IMR-90 (cell line): ENCODE results near the gene RTP5. TPM values are rescaled to one million over a fixed set of nuclear protein-coding genes. Genes with fewer than 3 reads are reported as not detected.
A peak's percentile ranks its signal among the peaks of the same experiment; 100 is the strongest.

Source experiments
- ATAC-seq: fragments of 200-7000 bp; cut with Tn5 transposase; 2 replicates; pipeline ENCODE4 v1.9.1; 2020; ENCODE audit warnings: low read depth, mild to moderate bottlenecking, moderate library complexity
- BruUV-seq: library from RNA; stranded (reverse); fragments of 400-500 nt; replicated peaks from 2 replicates; lab custom pipeline; 2021; lab: Mats Ljungman, UMichigan
- CTCF ChIA-PET: fragments of 300-600 bp; formaldehyde crosslinking; extraction: SDS; loops from one replicate; lab custom pipeline; 2021; ENCODE audit warnings: antibody characterized with exemption; lab: Yijun Ruan, JAX
- POLR2A ChIA-PET: fragments of 300-600 bp; sonication (Branson Sonifier 250); formaldehyde crosslinking; loops from one replicate; lab custom pipeline; 2022; ENCODE audit warnings: antibody characterized with exemption; ENCODE audit not compliant: unreplicated experiment; lab: Charles Lee
- DNase-seq: peaks from one replicate; pipeline ENCODE4 v3.0.0; 2013
- H2AFZ ChIP-seq: replicated peaks from 2 replicates; pipeline ENCODE3; 2013; ENCODE audit warnings: low read length, mild to moderate bottlenecking; ENCODE audit not compliant: poor library complexity
- H2AK5ac ChIP-seq: 2 replicates; pipeline ENCODE4 v1.6.1; 2013; ENCODE audit warnings: low read depth, low read length, inconsistent platforms
- H2AK9ac ChIP-seq: replicated peaks from 2 replicates; pipeline ENCODE3; 2013; ENCODE audit warnings: mild to moderate bottlenecking, low read depth, low read length, moderate library complexity; ENCODE audit not compliant: poor library complexity
- H2BK120ac ChIP-seq: 2 replicates; pipeline ENCODE4 v1.6.1; 2013; ENCODE audit warnings: low read depth, low read length, inconsistent platforms
- H2BK15ac ChIP-seq: 3 replicates; pipeline ENCODE4 v1.6.1; 2013; ENCODE audit warnings: low read depth, low read length, inconsistent platforms
- H2BK20ac ChIP-seq: 2 replicates; pipeline ENCODE4 v1.6.1; 2013; ENCODE audit warnings: low read depth, mild to moderate bottlenecking, inconsistent platforms, low read length, moderate library complexity
- H2BK5ac ChIP-seq: 2 replicates; pipeline ENCODE4 v1.6.1; 2013; ENCODE audit warnings: mild to moderate bottlenecking, low read depth, low read length, inconsistent platforms; ENCODE audit not compliant: poor library complexity, severe bottlenecking
- H3K14ac ChIP-seq: replicated peaks from 2 replicates; pipeline ENCODE4 v1.6.1; 2013; ENCODE audit warnings: low read depth, low read length, inconsistent platforms
- H3K18ac ChIP-seq: 2 replicates; pipeline ENCODE4 v1.6.1; 2013; ENCODE audit warnings: low read depth, low read length, control low read depth
- H3K23ac ChIP-seq: 2 replicates; pipeline ENCODE4 v1.6.1; 2013; ENCODE audit warnings: low read depth, low read length, inconsistent platforms
- H3K27ac ChIP-seq: 2 replicates; pipeline ENCODE4 v1.5.1; 2013; ENCODE audit warnings: mild to moderate bottlenecking, control low read depth, low read length; ENCODE audit not compliant: insufficient read depth
- H3K27me3 ChIP-seq: 2 replicates; pipeline ENCODE4 v1.6.1; 2013; ENCODE audit warnings: low read length; ENCODE audit not compliant: control insufficient read depth, insufficient read depth
- H3K36me3 ChIP-seq: 2 replicates; pipeline ENCODE4 v1.6.1; 2013; ENCODE audit warnings: low read length, mixed read lengths; ENCODE audit not compliant: control insufficient read depth, insufficient read depth
- H3K4ac ChIP-seq: 2 replicates; pipeline ENCODE4 v1.6.1; 2013; ENCODE audit warnings: low read depth, low read length, inconsistent platforms
- H3K4me1 ChIP-seq: 2 replicates; pipeline ENCODE4 v1.6.1; 2013; ENCODE audit warnings: low read length, mixed read lengths; ENCODE audit not compliant: control insufficient read depth, insufficient read depth
- H3K4me2 ChIP-seq: 2 replicates; pipeline ENCODE4 v1.6.1; 2013; ENCODE audit warnings: low read depth, mild to moderate bottlenecking, control low read depth, low read length, moderate library complexity
- H3K4me3 ChIP-seq: 2 replicates; pipeline ENCODE4 v1.5.1; 2013; ENCODE audit warnings: low read depth, mild to moderate bottlenecking, control low read depth, low read length, moderate library complexity; ENCODE audit not compliant: insufficient read depth
- H3K56ac ChIP-seq: 2 replicates; pipeline ENCODE4 v1.6.1; 2013; ENCODE audit warnings: low read length, inconsistent platforms; ENCODE audit not compliant: insufficient read depth; ENCODE audit errors: extremely low read depth
- H3K79me1 ChIP-seq, 2 experiments: 2 replicates each; pipeline ENCODE4 v1.6.1; 2013; ENCODE audit warnings: low read length in 2 of 2, inconsistent platforms in 1 of 2, low read depth in 1 of 2
- H3K9ac ChIP-seq: 2 replicates; pipeline ENCODE4 v1.6.1; 2013; ENCODE audit warnings: low read depth, low read length, control low read depth
- H3K9me1 ChIP-seq: 2 replicates; pipeline ENCODE4 v1.6.1; 2013; ENCODE audit warnings: low read length, inconsistent platforms; ENCODE audit not compliant: insufficient read depth
- H3K9me3 ChIP-seq: 2 replicates; pipeline ENCODE4 v1.6.1; 2013; ENCODE audit warnings: low read length; ENCODE audit not compliant: control insufficient read depth, insufficient read depth
- H4K20me1 ChIP-seq: 2 replicates; pipeline ENCODE4 v1.6.1; 2013; ENCODE audit warnings: low read length, inconsistent platforms; ENCODE audit not compliant: insufficient read depth
- H4K5ac ChIP-seq: 2 replicates; pipeline ENCODE4 v1.6.1; 2013; ENCODE audit warnings: mild to moderate bottlenecking, low read depth, low read length, control low read depth
- H4K8ac ChIP-seq, 2 experiments: 2 replicates each; pipeline ENCODE4 v1.6.1; 2013; ENCODE audit warnings: low read depth in 2 of 2, low read length in 2 of 2, control low read depth in 1 of 2, inconsistent platforms in 1 of 2
- H4K91ac ChIP-seq: 2 replicates; pipeline ENCODE4 v1.6.1; 2013; ENCODE audit warnings: low read depth, low read length, inconsistent platforms; ENCODE audit not compliant: insufficient read depth
- CEBPB ChIP-seq: IDR thresholded peaks from 2 replicates; pipeline ENCODE4 v1.6.1; 2012; ENCODE audit warnings: low read depth, low read length, improper control_type of control experiment
- CHD1 ChIP-seq: IDR thresholded peaks from 2 replicates; pipeline ENCODE4 v1.6.1; 2012; ENCODE audit warnings: low read depth, low read length, improper control_type of control experiment
- FOS ChIP-seq: fragments of 150-350 bp; IDR thresholded peaks from 2 replicates; pipeline ENCODE4 v1.6.1; 2016; ENCODE audit warnings: low read depth, low read length
- MAZ ChIP-seq: IDR thresholded peaks from 2 replicates; pipeline ENCODE4 v1.6.1; 2012; ENCODE audit warnings: low read depth, mild to moderate bottlenecking, low read length, improper control_type of control experiment, moderate library complexity, borderline replicate concordance
- MXI1 ChIP-seq: IDR thresholded peaks from 2 replicates; pipeline ENCODE4 v1.6.1; 2012; ENCODE audit warnings: low read depth, mild to moderate bottlenecking, low read length, moderate library complexity, borderline replicate concordance
- NFE2L2 ChIP-seq: fragments of 150-350 bp; IDR thresholded peaks from 2 replicates; pipeline ENCODE4 v1.6.1; 2016; ENCODE audit warnings: low read depth, mild to moderate bottlenecking, low read length
- RAD21 ChIP-seq: IDR thresholded peaks from 2 replicates; pipeline ENCODE4 v1.6.1; 2012; ENCODE audit warnings: low read length, improper control_type of control experiment
- RCOR1 ChIP-seq: IDR thresholded peaks from 2 replicates; pipeline ENCODE4 v1.6.1; 2012; ENCODE audit warnings: mild to moderate bottlenecking, low read length, improper control_type of control experiment; ENCODE audit not compliant: insufficient replicate concordance
- RFX5 ChIP-seq: IDR thresholded peaks from 2 replicates; pipeline ENCODE4 v1.8.0; 2012; ENCODE audit warnings: low read depth, mild to moderate bottlenecking, low read length, moderate library complexity
- SMC3 ChIP-seq: fragments of 150-350 bp; IDR thresholded peaks from 2 replicates; pipeline ENCODE4 v1.6.1; 2016; ENCODE audit warnings: low read depth, mild to moderate bottlenecking, antibody characterized with exemption, low read length, moderate library complexity
- WGBS, 2 experiments: methylation state at CpG; one replicate each; pipeline versions ENCODE4 v1.1.5 to v1.1.7; 2013; ENCODE audit warnings: missing lambda C conversion rate in 2 of 2; ENCODE audit not compliant: insufficient read length in 1 of 2; ENCODE audit errors: extremely low coverage in 2 of 2; 5-methylcytosine and 5-hydroxymethylcytosine counted together
- dilution Hi-C: fragments of 300-500 bp; cut with HindIII; formaldehyde crosslinking; loops from one replicate; pipeline ENCODE4 v1.14.3; 2018; ENCODE audit warnings: low sequenced_read_pairs; ENCODE audit not compliant: unreplicated experiment
- in situ Hi-C: fragments of 300-500 bp; cut with MboI; formaldehyde crosslinking; loops from 3 replicates; pipeline ENCODE4 v1.14.3; 2019; ENCODE audit warnings: low sequenced_read_pairs, inconsistent platforms, mixed read lengths
- intact Hi-C: fragments of 100-400 bp; cut with micrococcal nuclease; formaldehyde crosslinking; loops from 2 replicates; pipeline ENCODE4 v1.10.0; 2022
- polyA plus RNA-seq, 3 experiments: library from polyadenylated mRNA; depleted of rRNA; stranded (reverse); fragments of >200 nt; gene quantifications; 2 replicates each; pipeline ENCODE4 v1.2.3, GENCODE V29; 2012; ENCODE audit warnings: low replicate concordance in 1 of 3
- total RNA-seq: library from RNA; depleted of rRNA; stranded (reverse); fragments of >200 nt; gene quantifications from 2 replicates; pipeline ENCODE4 v1.2.3, GENCODE V29; 2012
- TF ChIP-seq, protein P1 (sequence below): fragments of 150-350 bp; IDR thresholded peaks from 2 replicates; pipeline ENCODE4 v1.6.1; 2017; ENCODE audit warnings: mild to moderate bottlenecking, antibody characterized with exemption, low read length, low read depth
- TF ChIP-seq, protein P2 (sequence below): fragments of 150-350 bp; IDR thresholded peaks from 2 replicates; pipeline ENCODE4 v1.6.1; 2016; ENCODE audit warnings: low read depth, mild to moderate bottlenecking, low read length, moderate library complexity, borderline replicate concordance

RTP5 gene
- total and polyA plus RNA-seq, 2 of the 4 experiments (the other 2 are of a cell fraction) = not detected

GRCh38 chr2:241865957-241866789 is 3.4 kb upstream of the RTP5 start:
- Histone ChIP-seq H2BK120ac (no peak overlapping the region), H3K9ac (no peak overlapping the region), H2BK20ac (no peak overlapping the region), H2BK15ac (no peak overlapping the region), H2BK5ac (peak overlapping the region; percentile 96), H3K27ac (no peak overlapping the region), H3K9me1 (peaks cover 19% of the 10 kb centered on the region), H3K4me2 (no peak overlapping the region), H3K14ac (no peak overlapping the region), H3K9me3 (no peaks in the 10 kb centered on the region), H3K4me3 (no peak overlapping the region), H3K23ac (no peak overlapping the region), H4K20me1 (peaks cover 5% of the 10 kb centered on the region), H3K56ac (no peak overlapping the region), H3K36me3 (no peaks in the 10 kb centered on the region), H2AFZ (peak overlapping the region; percentile 7), H3K4ac (no peak overlapping the region), H2AK9ac (no peak overlapping the region), H2AK5ac (no peak overlapping the region), H3K79me1 (no peaks in the 10 kb centered on the region), H4K8ac (no peak overlapping the region), H3K4me1 (no peaks in the 10 kb centered on the region; the same call in 1 of the 2 replicates), H3K18ac (no peak overlapping the region), H4K91ac (no peak overlapping the region), H4K5ac (no peak overlapping the region), H3K27me3 (peaks cover 47% of the 10 kb centered on the region)
- peak; percentile 16 for DNase-seq
- CTCF ChIA-PET = no interaction called here
- dilution Hi-C loops (no loop called here), intact Hi-C loops (no loop called here), in situ Hi-C loops (no loop called here)
- no TSS peak for BruUV-seq
- TF ChIP-seq FOS = no peak
- TF ChIP-seq RFX5 = no peak
- TF ChIP-seq MXI1 = no peak
- no peak for TF ChIP-seq RCOR1
- no peak for TF ChIP-seq RAD21
- TF ChIP-seq, protein P1, sequence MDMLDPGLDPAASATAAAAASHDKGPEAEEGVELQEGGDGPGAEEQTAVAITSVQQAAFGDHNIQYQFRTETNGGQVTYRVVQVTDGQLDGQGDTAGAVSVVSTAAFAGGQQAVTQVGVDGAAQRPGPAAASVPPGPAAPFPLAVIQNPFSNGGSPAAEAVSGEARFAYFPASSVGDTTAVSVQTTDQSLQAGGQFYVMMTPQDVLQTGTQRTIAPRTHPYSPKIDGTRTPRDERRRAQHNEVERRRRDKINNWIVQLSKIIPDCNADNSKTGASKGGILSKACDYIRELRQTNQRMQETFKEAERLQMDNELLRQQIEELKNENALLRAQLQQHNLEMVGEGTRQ = no peak
- no peak for TF ChIP-seq MAZ
- no peak for TF ChIP-seq CEBPB
- TF ChIP-seq SMC3 = no peak
- TF ChIP-seq, protein P2, sequence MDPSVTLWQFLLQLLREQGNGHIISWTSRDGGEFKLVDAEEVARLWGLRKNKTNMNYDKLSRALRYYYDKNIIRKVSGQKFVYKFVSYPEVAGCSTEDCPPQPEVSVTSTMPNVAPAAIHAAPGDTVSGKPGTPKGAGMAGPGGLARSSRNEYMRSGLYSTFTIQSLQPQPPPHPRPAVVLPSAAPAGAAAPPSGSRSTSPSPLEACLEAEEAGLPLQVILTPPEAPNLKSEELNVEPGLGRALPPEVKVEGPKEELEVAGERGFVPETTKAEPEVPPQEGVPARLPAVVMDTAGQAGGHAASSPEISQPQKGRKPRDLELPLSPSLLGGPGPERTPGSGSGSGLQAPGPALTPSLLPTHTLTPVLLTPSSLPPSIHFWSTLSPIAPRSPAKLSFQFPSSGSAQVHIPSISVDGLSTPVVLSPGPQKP = no peak
- no peak for TF ChIP-seq CHD1
- no peak for TF ChIP-seq NFE2L2
- POLR2A ChIA-PET = no interaction called here
- WGBS, 2 experiments = 22% methylated on average over 5 of the region's 31 CpGs; no CpG with 5 or more reads in 1 of the 2 experiments
- ATAC-seq = peak; percentile 55
